Stimulated activated CD4-positive, alpha-beta T cell treated with anti-CD3 and anti-CD28 coated beads, Interleukin-15, amount 100 ng/mL, for 48 hours (primary cell): ENCODE data around the gene CCDC174.

Experiments used
- DNase-seq, 2 donors: peaks; one replicate each; pipeline ENCODE4 v3.0.0-alpha.2; 2020; ENCODE audit warnings: low read depth in 2 of 2

The CCDC174 gene

DNA sequence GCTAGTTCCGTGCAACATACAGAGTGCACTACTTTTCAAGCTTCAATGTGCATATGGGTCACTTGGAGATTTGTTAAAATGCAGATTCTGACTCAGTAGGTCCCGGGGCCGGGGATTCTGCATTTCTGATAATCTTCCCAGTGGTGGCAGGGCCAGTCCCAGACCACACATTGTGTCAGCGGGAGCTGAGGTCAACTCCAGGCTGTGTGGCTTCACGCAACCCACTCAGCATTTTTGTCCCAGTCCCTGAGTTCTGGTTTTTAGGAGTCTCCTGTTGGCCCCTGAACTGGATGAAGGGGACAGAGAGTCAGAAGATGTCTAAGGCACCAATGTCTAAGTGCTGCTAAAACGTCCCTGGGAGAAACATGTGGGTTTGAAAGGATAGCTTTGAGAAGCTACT, 26.1 kb upstream of the CCDC174 start:
- no peak for DNase-seq

DNA sequence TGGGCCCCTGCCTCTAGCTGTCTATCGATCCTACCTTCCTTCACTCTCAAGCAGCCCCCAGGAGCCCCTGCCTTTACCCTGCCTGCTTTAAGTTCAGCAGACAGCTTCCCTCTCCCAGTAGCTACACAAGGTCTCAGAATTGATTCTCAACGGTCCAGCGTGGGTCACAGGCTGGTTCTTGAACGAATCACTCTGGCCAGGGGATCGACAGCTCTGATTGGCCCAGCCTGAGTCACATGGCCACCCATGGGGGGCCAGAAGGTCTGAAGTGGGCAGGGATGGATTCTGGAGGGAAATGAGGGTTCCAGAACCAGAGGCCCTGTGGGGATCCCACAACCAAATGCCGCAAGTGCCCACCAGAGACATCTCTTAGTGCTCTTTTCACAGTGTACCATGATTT, 23.7 kb upstream of the CCDC174 start:
- no peak for DNase-seq

DNA sequence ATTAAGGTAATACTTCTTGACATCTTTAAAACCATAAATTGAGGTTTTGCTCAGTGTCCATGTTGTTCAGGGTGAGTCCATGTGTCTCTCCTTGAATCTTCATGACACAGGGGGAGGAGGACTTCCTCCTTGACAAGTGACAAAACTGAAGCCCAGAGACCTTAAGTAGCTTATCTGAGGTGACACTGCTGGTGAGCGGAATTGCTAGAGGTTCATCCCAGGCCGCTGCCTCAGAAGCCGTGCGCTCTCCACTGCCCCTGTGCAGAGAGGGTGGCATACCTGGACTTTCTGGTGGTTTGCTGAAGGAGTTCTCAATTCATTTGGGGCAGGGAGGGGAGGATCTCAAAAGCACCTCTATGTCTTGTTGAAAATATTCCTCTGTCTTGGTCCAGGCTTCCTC, 23.2 kb upstream of the CCDC174 start:
- no peak for DNase-seq

DNA sequence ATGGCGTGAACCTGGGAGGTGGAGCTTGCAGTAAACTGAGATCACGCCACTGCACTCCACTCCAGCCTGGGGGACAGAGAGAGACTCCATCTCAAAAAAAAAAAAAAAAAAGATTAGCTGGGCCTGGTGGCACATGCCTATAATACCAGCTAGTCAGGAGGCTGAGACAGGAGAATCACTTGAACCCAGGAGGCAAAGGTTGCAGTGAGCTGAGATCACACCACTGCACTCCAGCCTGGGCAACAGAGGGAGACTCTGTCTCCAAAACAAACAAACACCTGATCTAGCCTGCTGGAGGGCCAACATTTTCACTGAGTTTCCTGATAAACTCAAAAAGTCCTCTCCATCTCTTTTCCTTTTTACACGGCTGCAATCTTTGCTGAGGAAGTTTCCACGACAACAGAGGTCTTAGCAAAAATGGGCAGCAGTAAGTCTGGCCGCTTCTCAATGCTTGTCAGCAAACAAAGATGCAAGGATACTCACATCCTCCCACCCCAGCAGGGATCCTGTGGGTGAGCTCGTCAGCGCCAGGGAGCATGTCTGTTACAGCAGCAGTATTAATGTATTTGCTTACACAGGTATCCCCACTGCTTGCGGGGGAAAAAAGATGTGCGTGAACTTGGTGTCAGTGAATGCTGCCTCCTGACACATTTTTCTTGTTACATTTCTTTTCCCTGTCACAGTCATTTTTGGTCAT, 21.0 kb upstream of the CCDC174 start:
- DNase-seq: no peak

DNA sequence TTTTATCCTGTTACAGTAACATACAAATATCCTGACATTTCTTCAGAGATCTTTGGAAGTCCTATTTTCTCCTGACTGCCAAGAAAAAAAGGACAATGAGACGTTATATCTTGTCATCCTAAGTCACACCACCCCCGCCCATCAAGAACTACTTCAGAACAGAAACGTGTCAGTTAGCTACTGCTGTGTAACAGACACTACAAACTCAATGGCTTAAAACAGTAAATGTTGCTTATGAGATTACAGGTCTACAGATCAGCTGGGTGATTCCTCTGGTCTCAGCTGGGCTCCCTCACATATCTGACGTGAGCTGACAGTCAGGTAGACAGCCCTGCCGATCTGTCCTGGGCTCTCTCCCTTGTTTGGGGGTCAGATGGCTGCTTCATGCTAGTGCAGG, 20.5 kb upstream of the CCDC174 start:
- no peak for DNase-seq

DNA sequence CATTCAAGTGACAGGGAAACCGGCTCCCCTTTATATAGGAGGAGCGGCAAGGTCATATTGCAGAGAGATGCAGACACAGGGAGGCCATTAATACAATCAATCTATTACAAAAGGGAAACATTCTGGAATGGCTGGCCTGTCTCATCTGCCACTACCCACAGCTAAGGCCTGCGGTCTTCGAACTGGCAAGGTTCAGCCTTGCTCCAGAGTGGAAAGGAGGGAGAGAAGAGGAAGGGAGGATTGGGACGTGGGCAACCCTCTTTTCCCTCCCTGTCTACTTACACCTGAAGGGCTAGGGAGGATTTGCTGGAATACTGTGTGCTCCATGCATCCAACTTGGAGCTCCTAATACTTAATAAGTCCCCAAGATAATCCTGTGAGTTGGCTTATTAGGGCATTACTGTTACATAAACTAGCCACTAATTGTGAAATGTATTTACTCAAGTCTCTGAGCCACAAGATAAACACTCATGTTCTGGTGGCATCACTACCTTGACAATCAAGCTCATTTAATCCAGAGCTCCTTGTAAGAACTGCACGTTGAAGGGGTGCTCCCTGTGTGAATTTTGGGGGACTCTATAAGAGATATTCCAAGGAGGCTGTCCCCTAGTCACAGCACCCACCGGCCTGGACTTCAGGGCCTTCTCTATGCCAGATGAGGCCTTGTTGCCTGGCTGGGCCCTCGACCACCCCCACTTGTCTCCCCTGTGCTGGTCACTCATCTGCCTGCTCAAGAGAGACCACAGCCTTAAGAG, 19.7 kb upstream of the CCDC174 start:
- DNase-seq: no peak

DNA sequence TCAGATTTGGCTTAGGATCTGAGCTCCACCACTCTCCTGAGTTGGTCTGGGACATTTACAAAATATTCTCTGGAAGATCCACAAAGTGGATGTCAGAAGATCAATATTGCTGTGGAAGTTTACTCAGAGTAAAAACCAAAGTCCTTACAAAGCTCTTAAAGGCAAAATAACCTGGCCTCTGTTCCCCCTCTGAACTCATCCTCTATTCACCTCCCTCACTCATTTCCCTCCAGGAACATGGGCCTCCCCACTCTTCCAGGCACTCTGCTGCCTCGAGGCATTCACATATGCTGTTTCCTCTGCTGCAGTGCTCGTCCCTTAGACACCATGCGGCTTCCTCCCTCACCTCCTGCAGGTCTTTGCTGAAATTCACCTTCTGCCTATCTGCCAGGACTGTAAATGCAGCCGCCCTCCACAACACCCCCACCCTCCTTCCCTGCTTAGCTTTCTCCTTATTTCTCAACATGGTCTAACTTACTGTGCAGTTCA, 19.1 kb upstream of the CCDC174 start:
- no peak for DNase-seq

DNA sequence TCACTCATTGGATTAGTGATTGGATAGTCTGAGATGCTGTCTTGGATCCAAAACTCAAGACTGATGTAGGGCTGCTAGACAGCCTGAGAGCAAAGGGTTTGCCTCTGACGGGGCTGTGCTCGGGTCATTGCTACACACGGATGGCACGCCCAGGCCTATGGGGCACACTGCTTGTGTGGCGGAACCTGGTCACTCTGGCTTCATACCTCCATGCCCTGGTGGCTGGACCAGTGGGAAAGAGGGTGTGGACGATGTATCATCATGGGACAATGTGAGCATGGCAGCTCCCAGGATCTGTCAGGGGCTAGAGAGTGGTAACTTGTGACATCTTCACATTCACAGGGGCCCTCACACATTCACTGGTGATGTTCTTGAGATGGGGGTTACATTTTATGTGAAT, 18.1 kb upstream of the CCDC174 start:
- DNase-seq: no peak

DNA sequence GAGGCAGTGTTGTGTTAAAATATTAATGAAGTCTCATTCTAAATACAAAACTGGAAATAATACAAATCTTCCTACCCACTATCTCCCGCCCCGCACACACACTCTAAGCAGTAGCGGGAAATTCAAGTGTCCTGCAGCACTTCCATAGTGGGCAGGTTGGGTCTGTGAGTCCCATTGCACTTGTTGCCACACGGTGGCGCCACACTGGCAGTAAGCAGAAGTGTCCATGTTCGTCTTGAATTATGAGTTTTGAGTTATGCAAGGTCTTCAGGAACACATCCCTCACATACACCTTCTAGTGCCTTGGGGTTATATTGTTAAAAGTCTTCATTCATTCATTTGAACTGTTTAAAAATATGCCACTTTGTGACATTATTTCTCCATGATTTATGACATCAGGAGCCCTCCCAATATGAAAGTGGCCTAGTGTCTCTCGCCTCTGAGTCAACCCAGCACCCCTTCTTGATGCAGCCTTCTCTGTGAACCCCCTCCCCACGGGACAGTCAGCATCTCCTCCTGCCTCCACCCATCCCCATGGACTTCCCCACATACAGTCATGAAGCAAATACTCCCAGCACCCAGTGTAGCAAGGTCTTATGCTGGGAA, 17.6 kb upstream of the CCDC174 start:
- peak; percentile 15 to 30 for DNase-seq

DNA sequence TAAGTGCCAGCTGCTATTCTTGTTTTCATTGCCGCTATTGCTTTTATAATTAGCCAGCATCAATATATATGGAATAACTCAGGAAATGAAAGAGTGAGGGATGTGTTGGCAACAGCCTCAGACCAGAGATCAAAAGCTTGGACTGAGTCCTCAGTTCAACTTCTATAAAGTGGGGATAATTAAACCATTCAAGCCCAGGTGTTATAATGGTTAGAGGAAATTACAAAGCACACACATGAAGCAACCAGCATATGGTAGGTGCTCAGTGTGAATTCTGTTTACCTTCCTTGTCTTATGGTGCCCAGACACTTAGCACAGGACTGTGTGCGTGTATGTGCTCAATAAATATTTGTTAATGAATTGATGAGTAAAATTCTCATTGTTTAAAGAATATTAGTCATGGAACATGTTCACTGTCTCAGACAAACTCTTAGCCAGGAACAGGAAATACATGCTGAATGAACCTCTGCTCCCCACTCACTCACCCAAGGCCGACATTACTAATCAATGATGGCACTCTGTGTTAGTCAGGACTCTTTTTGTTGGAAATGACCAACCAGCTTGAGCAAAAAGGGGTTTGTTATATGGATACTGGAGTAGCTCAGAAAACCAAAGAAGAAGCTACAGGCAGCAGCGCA, 16.7 kb upstream of the CCDC174 start:
- no peak for DNase-seq

DNA sequence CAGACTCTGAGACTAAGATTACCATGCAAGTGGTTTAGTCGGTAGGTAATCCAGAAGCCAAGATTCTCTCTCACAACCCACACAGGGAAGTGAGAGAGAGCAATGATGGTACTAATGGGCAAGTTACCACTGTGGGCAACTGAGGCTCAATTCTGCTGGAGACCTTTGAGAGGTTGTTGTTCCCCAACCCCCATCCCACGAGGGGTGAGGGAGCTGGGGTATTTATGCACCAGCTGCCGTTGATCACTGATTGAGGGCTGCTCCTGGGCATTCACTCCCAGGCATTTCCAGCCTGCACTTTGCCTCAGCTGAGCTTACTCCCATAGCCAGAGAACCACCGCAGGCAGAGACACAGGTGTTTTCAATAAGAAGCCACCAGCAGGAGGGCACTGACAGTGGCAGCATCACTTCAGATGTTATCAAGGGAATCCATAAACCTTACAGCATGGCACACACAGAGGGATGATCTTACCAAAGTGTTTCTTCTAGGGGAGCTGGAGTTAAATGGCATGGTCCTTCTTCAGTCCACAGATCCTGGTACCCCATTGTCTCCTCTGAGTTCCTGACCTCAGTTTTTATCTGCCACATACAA, 15.0 kb upstream of the CCDC174 start:
- no peak for DNase-seq

DNA sequence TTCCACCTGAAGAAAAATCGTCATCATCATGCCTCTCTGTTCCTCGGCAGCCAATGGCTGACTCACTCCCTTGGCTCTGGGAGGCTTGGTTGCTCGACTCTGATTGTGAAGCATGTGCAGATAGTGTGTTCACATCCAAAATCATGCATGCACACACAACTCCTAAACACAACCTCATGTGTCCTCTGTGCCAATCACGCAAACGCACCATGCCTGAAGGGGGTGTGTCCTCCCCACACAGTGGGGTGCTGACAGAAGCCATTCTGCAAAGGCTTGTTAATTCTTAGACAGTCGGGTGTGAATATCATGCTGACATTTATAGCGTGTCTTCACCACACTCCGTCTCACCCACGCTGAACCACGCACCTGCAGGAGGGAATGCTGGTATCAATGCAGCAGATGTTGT, 11.4 kb upstream of the CCDC174 start:
- no peak for DNase-seq

DNA sequence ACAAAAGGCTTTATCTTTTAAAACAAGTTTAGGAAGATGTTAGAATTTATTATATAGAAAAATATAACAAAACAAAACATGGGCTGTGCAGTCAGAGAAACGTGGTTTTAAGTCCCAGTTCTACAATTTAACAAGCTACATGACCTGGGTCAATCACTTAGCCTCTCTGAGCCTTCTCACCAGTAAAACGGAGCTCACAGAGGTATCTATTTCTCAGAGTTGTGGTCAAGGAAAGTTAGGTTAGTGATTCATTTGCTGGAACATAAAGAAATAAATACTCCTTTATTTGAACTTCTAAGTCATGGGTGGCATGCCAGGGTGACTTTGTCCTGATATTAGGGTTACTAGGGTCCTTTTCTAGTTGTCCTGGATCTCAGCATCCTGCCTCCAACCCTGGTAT, 10.8 kb upstream of the CCDC174 start:
- DNase-seq: no peak

DNA sequence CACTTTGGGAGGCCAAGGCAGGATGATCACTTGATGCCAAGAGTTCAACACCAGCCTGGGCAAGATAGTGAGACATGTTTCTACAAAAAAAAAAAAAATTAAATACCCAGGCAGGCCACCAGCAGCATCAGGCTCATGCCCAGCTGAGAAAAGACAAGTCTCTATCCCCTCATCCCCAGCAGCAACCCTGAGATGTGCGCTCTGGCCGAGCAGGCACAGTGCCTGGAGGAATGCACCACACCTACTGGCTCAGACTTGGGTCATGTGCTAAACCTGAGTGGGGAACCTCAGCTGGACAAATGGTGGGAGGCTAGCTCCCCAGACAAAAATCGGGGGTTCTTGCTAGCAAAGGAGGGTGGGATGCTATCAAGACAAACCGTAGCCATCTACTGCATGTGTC, 10.2 kb upstream of the CCDC174 start:
- DNase-seq: no peak

DNA sequence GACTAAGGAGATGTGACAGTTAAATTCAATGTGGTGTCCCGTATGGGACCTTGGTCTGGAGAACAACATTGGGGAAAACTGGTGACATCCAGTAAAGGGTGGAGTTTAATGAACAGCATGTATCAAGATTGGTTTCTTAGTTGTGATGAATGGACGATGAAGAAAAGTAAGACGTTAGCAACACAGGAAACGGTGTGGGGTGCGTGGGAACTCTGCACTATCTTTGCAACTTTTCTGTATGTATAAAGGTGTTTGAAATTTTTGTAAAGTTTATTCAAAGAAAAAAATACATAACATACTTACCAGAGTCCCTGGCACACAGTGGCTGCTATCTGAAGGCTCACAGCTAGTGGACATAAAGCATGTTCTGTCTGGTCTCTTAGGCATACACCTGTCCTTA, 6.1 kb upstream of the CCDC174 start:
- DNase-seq: no peak

DNA sequence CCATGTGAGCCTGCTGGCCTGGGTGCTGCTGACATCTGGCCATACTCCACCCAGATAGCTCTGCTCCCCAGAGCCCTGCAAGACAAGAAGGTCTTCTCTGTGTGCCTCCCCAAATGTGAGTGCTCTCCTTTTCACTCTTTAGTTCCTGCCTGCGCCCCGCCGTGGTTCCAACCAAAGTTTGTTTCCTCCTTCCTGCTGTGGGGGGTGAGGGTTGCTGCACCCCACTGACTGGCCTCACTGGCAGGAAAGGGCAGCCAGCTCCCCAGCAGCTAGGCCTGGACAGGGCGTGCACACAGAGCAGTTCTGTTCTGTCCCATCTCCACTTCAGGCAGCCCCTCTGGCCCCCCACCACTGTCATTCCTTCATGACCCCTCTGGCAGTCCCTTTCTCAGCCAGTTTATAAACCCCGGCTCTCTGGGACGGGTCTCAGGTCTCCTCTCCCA, 5.4 kb upstream of the CCDC174 start:
- DNase-seq: no peak

DNA sequence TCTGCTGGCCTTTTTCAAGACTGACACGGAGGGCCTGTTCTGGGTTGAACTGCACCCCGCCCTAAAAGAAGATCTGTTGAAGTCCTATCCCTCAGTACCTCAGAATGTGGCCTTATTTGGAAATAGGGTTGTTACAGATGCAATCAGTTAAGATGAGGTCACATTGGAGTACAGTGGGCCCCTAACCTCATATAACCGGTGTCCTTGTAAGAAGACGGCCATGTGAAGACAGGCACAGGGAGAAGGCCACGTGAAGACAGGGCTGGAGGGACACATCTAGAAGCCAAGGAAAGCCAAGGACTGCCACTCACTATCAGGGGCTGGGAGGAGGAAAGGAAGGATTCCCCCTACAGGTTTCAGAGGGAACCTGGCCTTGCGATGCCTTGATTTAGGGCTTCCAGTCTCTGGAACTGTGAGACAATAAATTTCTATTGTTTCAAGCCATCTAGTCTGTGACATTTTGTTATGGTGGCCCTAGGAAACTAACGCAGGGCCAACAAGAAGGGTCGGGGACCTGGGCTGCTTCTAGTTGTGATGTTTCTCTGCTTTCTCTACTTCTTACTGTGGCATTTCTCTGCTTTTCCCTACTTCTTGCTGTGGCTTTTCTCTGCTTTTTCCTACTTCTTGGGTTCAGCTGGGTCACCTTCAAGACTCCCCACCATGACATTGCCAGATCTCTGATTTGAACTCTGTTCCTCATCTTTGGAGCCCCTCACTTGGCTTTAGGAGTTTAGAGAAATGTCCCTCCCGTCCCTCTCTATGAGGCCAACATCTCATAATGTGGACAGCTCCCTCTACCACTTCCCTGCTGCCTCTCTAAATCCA, 4.8 kb upstream of the CCDC174 start:
- no peak for DNase-seq

DNA sequence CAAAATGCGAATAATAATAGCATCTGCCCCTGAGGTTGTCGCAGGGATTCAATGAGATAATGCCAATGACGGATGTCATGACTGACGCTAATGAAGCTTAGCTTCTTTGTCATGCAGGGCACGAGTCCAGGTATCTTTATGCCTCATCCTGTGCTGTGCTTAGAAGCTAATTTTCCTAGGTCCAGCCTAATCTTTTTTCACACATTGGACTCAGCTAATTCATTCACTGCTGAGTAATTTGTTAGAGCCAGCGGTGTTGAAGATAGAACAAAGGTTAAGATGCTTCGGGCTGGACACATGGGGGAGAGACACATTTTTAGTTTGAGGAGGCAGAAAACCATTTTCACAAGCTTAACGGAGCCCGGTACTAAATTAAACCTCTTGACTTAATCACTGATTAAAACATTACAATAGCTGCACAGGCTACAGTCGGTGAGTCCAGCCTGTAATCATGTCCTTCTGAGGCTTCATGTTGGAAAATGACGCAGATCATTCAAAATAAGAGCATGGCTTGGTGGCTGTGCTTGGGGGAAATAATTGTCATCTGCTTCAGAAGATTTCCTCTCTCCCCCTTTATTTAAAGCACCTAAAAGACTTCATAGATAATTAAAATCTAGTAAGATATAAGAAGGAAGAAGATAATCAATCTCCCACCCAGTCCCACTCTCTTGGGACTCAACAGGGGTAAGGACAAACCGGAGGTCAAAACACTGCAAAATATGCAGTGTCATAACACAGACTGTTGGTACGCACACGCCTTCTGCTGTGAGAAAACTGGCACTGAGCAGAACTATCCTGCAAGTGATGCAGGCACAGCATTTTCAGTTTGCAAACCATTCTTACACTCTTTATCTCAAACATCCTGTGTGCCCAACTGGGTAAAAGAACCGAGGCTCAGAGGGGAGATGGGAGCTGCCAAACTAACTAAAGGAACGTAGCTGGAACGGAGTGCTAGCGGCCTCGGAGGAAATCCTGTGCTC, 3.3 kb upstream of the CCDC174 start:
- DNase-seq: no peak

DNA sequence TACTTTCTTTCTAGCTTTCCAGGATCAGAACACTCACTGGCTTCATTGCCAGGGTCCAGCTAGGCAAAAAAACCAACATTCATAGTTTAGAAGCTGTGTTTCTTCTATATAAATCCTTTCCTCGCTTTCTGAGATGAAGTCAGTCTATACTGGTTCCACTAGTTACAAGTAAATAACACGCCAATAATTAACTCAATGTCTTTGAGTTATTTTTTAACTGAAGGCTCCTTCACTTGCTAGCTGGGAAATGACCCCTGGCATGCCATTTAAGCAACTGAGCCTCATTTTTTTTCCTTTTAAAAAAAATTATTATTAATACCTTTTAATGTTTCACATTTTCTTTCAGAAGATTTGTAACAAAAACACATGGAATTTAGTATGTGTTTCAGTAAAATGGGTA, 2.1 kb upstream of the CCDC174 start:
- DNase-seq: no peak

DNA sequence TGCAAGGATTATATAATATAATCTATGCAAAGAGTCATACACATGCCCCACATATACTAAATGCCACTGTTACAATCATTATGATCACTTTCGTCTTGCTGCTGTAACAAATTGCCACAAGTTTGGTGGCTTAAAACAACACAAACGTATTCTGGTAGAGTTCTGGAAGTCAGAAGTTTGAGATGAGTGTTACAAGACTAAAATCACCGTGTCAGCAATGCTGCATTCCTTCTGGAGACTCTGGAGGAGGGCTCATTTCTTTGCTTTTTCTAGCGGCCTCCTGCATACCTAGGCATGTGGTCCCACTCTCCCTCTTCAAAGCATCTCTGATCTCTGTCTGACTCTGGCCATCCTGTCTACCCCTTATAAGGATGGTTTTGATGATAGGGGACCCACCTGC, 1.4 kb upstream of the CCDC174 start:
- DNase-seq: no peak
